ENCODE measurements around the gene LDLRAD2.

LDLRAD2 gene

GRCh38 chr1:21868941-21869454 lies 56.9 kb downstream of the LDLRAD2 start:
- no peak for DNase-seq (ENCODE audit: low read depth in 1 of 2, low spot score in 1 of 2)
- TF ChIP-seq POLR2AphosphoS5 (IDR thresholded peaks at IDR 0.05; ENCODE audit: low read depth): no peak
- no peak for TF ChIP-seq SPI1 (IDR thresholded peaks at IDR 0.05; ENCODE audit: borderline replicate concordance, low read depth)
- TF ChIP-seq, protein P1, sequence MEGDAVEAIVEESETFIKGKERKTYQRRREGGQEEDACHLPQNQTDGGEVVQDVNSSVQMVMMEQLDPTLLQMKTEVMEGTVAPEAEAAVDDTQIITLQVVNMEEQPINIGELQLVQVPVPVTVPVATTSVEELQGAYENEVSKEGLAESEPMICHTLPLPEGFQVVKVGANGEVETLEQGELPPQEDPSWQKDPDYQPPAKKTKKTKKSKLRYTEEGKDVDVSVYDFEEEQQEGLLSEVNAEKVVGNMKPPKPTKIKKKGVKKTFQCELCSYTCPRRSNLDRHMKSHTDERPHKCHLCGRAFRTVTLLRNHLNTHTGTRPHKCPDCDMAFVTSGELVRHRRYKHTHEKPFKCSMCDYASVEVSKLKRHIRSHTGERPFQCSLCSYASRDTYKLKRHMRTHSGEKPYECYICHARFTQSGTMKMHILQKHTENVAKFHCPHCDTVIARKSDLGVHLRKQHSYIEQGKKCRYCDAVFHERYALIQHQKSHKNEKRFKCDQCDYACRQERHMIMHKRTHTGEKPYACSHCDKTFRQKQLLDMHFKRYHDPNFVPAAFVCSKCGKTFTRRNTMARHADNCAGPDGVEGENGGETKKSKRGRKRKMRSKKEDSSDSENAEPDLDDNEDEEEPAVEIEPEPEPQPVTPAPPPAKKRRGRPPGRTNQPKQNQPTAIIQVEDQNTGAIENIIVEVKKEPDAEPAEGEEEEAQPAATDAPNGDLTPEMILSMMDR (IDR thresholded peaks at IDR 0.05; ENCODE audit: insufficient read depth, low read length): no peak
- TF ChIP-seq, protein P2, sequence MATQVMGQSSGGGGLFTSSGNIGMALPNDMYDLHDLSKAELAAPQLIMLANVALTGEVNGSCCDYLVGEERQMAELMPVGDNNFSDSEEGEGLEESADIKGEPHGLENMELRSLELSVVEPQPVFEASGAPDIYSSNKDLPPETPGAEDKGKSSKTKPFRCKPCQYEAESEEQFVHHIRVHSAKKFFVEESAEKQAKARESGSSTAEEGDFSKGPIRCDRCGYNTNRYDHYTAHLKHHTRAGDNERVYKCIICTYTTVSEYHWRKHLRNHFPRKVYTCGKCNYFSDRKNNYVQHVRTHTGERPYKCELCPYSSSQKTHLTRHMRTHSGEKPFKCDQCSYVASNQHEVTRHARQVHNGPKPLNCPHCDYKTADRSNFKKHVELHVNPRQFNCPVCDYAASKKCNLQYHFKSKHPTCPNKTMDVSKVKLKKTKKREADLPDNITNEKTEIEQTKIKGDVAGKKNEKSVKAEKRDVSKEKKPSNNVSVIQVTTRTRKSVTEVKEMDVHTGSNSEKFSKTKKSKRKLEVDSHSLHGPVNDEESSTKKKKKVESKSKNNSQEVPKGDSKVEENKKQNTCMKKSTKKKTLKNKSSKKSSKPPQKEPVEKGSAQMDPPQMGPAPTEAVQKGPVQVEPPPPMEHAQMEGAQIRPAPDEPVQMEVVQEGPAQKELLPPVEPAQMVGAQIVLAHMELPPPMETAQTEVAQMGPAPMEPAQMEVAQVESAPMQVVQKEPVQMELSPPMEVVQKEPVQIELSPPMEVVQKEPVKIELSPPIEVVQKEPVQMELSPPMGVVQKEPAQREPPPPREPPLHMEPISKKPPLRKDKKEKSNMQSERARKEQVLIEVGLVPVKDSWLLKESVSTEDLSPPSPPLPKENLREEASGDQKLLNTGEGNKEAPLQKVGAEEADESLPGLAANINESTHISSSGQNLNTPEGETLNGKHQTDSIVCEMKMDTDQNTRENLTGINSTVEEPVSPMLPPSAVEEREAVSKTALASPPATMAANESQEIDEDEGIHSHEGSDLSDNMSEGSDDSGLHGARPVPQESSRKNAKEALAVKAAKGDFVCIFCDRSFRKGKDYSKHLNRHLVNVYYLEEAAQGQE (IDR thresholded peaks at IDR 0.05; ENCODE audit: insufficient replicate concordance, low read depth): no peak
- TF ChIP-seq GABPA (IDR thresholded peaks at IDR 0.05; ENCODE audit: low read depth): no peak

DNA sequence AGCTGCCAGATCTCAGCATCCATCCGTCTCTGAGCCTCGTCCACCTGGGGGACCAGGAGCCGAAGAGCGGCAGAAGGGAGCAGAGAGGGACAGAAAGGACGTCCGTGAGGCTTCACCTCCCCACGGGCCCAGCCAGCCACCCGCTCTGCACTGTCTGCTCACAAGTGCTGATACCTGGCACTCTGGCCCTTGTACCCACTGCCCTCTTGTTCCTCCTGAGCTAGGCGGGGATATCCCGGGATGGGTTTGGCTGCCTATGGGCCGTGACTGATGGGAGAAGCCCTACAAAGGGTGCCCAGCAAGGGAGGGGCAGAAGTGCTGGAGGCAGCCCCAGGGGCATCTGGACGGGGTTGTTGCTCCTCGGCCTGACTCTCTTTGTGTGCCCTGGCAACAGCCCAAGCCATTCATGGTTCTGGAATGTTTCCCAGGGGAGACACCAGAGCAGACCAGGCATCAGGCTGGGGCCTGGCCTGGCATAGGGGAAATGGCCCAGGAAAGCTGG lies 57.6 kb downstream of the LDLRAD2 start:
- H3K27ac ChIP-seq (replicated peaks): no peak overlapping the region
- DNase-seq (ENCODE audit: low read depth in 1 of 2, low spot score in 1 of 2): no peak

More at GRCh38 chr1:21868941-21869454, 56.9 kb downstream of the LDLRAD2 start:
- no peak overlapping the region for H3K27ac ChIP-seq (replicated peaks)
- H3K27me3 ChIP-seq (ENCODE audit: insufficient read depth, poor library complexity, severe bottlenecking): no peaks in the 10 kb centered on the region
- H3K4me3 ChIP-seq (replicated peaks; ENCODE audit: insufficient read depth, low read length): no peak overlapping the region

DNA sequence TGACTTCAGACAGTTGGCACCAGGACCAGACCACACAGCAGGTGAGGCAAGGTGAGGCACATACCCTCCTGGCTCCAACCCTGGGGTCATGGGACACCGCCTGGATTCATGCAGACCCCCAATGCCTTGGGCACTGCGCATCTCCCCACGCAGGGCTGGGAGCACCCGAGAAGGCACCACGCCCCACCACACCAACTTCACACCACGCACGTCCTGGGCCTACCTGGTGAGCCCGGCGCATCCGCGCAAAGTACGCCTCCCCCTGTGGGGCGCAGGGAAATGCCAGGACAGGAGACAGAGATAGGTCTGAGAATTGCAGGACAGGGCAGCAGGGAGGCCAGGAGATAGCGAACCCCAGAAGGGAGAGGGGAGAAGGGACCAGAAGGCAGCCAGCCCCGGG lies 58.5 kb downstream of the LDLRAD2 start:
- DNase-seq (ENCODE audit: low read depth in 1 of 2, low spot score in 1 of 2): no peak
- Histone ChIP-seq H3K4me3 (replicated peaks; ENCODE audit: insufficient read depth, low read length) (no peak overlapping the region), H3K27me3 (ENCODE audit: insufficient read depth, poor library complexity, severe bottlenecking) (no peaks in the 10 kb centered on the region), H3K27ac (replicated peaks) (no peak overlapping the region)
- no peak for TF ChIP-seq POLR2AphosphoS5 (IDR thresholded peaks at IDR 0.05; ENCODE audit: low read depth)
- no peak for TF ChIP-seq SPI1 (IDR thresholded peaks at IDR 0.05; ENCODE audit: borderline replicate concordance, low read depth)
- TF ChIP-seq, protein P1 (IDR thresholded peaks at IDR 0.05; ENCODE audit: insufficient read depth, low read length): no peak
- no peak for TF ChIP-seq GABPA (IDR thresholded peaks at IDR 0.05; ENCODE audit: low read depth)

More for the DNA sequence above, 57.6 kb downstream of the LDLRAD2 start:
- H3K27me3 ChIP-seq (ENCODE audit: insufficient read depth, poor library complexity, severe bottlenecking): no peaks in the 10 kb centered on the region
- TF ChIP-seq POLR2AphosphoS5 (IDR thresholded peaks at IDR 0.05; ENCODE audit: low read depth) (no peak), GABPA (IDR thresholded peaks at IDR 0.05; ENCODE audit: low read depth) (no peak), SPI1 (IDR thresholded peaks at IDR 0.05; ENCODE audit: borderline replicate concordance, low read depth) (no peak)
- TF ChIP-seq, protein P1 (IDR thresholded peaks at IDR 0.05; ENCODE audit: insufficient read depth, low read length): no peak
- TF ChIP-seq, protein P2 (IDR thresholded peaks at IDR 0.05; ENCODE audit: insufficient replicate concordance, low read depth): no peak
- H3K4me3 ChIP-seq (replicated peaks; ENCODE audit: insufficient read depth, low read length): no peak overlapping the region

GRCh38 chr1:21871943-21872342 lies 59.9 kb downstream of the LDLRAD2 start:
- Histone ChIP-seq H3K27ac (replicated peaks) (no peak overlapping the region), H3K27me3 (ENCODE audit: insufficient read depth, poor library complexity, severe bottlenecking) (no peaks in the 10 kb centered on the region), H3K4me3 (replicated peaks; ENCODE audit: insufficient read depth, low read length) (no peak overlapping the region)
- no peak for DNase-seq (ENCODE audit: low read depth in 1 of 2, low spot score in 1 of 2)
- TF ChIP-seq SPI1 (IDR thresholded peaks at IDR 0.05; ENCODE audit: borderline replicate concordance, low read depth) (no peak), GABPA (IDR thresholded peaks at IDR 0.05; ENCODE audit: low read depth) (no peak), POLR2AphosphoS5 (IDR thresholded peaks at IDR 0.05; ENCODE audit: low read depth) (no peak)
- TF ChIP-seq, protein P2 (IDR thresholded peaks at IDR 0.05; ENCODE audit: insufficient replicate concordance, low read depth): no peak
- TF ChIP-seq, protein P1 (IDR thresholded peaks at IDR 0.05; ENCODE audit: insufficient read depth, low read length): no peak
